IPS-11a (cell line): ENCODE measurements around the gene SEMA5B.

Experiments
- H3K4me3 ChIP-seq: one replicate; pipeline ENCODE4 v1.5.1; 2013; ENCODE audit warnings: low read depth, low read length, control low read depth

The SEMA5B gene

DNA sequence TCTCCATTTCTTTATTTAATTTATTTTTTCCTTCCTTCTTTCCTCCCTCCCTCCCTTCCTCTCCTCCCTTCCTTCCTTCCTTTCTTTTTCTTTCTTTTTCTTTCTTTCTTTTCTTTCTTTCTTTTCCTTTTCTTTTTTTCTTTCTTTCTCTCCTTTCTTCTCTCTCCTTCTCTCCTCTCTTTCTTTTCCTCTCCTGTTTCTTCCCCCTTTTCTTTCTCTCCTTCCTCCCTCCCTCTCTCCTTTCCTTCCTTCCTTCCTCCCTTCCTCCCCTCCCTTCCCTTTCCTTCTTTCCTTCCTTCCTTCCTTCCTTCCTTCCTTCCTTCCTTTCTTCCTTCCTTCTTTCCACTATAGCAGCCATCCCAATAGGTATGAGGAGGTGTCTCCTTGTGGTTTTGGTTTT is 32.5 kb upstream of the SEMA5B start:
- no peak overlapping the region for H3K4me3 ChIP-seq

DNA sequence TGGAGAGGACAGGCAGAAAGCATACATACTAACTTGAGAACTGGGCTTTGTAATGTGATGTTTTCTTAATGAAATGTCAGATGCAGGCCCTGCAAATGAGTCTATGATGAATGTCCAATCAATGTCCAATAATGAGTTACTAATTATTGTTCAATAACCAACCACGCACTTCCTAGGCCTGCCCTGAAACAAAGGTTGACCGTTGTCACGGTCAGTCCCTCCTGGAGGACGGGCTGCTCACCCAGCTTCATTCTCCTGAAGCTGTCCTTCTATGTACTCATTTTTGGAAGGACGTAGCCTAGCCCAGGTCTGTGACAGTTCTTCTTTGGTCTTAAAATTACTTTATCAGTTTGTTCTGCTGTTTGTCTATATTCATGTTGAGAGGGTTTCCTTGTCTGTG is 30.9 kb upstream of the SEMA5B start:
- no peak overlapping the region for H3K4me3 ChIP-seq

DNA sequence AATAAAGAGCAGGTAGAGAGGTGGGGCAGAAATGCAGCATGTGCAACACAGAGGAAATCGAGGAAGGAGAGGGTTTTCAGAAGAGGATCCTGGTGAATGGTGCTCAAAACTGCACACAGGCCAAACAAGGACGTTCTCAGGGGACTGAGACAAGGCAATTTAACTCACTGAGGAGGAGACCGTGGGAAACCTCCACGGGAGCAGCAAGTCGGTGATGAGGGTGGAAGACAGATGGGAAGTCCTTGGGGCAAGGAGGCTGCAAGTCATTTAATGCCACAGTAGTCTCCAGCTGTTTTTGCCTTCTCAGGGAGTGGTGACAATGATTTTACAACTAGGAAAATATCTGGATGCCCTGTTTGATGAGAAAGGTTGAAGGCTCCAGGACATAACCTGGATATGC is 27.8 kb upstream of the SEMA5B start:
- H3K4me3 ChIP-seq = no peak overlapping the region

DNA sequence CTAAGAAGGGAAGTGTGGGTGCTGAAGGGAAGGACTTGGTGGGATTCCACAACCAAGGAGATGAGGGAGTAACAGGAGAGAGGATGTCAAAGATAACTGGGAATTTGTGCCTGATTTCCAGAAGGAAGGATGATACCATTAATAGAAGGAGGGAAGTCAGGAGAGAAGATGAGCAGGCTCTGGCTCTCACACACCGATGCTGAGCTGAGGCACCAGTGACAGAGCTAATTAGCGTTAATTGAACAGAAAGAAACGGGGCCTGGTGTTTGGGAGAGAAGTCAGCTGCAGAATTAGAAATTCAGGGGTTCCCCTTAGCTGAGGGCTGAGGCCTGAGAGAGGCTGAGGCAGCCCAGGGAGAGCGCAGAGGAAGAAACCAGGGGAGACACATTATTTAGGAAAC is 27.4 kb upstream of the SEMA5B start:
- no peak overlapping the region for H3K4me3 ChIP-seq

DNA sequence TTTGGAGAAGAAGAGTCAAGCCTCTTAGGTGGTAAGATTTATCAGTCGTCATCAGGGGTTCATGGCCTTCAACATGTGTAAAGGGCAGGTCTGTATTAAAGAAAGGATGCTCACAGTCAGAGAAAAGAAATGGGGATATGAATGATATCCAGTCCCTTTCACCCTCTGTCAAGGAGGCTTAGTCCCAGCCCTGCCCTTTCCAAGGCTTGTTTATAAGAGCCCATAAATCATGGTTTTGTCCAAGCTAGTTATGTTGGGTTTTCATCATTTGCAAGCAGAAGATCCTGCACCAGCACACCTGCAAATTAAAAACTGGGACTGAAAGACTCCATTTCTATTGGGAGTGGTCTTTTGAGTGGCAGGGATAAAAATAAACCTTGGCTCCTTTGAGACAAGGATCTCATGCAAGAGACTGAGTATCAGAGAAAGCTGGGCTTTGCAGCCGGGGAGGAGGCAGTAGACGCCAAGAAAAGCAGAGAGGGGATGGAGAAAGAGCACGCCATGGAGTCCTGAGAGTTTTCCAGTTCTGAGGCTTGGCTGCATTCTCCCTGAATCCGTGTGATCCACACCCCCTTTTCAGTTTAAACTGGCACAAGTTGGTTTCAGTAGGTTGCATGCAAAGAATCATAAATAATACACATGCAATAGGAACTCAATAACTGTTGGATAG is 26.7 kb upstream of the SEMA5B start:
- no peak overlapping the region for H3K4me3 ChIP-seq

DNA sequence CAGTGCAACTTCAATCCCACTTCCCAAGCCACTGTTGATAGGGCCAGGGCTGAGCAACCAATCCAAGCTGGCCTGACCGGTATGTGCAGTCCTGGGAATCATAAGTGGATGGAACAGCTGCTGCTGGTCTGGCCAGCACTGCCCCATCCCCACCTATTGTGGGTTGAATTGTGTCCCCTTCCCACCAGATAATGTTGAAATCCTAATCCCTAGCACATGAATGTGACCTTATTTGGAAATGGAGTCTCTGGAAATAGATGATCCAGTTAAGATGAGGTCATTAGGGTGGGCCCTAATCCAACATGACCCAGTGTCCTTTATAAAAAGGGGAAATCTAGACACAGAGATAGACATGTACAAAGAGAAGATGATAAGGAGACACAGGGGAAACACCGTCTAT is 25.5 kb upstream of the SEMA5B start:
- H3K4me3 ChIP-seq = no peak overlapping the region

DNA sequence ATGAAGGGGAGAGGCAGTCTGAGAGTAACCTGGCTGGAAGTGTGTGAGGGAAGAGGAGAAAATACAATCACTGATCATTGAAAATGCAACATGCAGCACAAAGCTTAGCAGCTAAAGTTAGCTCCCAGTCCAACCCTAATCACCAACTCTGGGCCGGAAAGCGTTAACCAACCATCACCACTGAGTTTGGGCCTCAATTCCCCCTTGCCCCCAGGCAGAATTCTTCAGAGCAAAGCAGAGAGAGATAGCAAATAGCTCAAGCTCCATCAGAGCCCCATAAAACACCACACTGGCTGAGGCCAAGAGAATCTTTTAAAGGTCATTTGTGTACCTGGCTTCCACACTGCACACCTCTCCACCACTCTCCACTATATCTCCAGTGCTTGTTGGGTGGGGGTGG is 23.1 kb upstream of the SEMA5B start:
- no peak overlapping the region for H3K4me3 ChIP-seq

DNA sequence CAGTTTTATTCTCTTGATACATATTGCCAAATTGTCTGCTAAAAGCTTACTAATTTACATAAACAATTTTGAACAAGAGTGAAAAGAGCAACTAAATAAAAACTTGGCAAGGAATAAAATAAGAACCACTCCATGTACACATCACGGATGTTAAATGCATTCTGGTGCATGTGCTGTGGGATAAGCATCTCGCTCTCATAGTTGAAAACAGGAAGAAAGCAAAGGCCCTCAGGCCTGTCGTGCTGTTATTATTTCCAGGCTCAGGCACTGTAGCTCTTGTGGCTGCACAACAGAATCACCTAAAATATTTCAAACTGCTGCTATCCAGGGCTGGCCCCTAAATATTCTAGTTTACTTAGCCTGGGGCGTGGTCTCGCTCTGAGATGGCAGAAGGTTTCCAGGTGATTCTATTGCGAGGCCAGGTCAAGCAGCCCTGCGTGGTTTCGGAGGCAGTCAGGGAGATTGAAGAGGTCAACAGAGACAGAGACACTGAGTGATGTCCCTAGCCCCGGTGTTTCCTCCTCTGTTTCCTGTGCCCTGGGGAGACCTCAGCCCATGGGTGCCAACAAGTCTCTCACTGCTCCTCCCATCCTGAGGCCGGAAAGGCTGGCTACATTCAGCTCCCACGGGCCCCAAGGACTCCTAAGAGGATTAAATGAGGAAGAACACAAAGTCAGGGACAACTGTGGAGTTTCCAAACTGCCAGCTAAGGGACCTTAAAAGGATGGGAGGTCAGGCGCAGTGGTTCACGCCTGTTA is 21.1 kb upstream of the SEMA5B start:
- H3K4me3 ChIP-seq = no peak overlapping the region

DNA sequence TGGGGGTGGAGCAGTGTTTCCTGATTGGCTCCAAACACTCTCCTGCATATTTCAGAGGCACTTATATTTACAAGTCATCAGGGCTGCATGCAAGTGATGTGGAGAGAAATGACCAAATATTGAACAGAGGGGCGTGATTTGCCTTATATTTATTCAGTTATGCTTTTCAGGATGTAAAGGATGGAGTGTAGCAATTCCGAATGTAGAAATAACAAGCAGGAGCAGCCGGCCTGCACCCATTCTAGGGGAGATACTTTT is 19.4 kb upstream of the SEMA5B start:
- H3K4me3 ChIP-seq = no peak overlapping the region

DNA sequence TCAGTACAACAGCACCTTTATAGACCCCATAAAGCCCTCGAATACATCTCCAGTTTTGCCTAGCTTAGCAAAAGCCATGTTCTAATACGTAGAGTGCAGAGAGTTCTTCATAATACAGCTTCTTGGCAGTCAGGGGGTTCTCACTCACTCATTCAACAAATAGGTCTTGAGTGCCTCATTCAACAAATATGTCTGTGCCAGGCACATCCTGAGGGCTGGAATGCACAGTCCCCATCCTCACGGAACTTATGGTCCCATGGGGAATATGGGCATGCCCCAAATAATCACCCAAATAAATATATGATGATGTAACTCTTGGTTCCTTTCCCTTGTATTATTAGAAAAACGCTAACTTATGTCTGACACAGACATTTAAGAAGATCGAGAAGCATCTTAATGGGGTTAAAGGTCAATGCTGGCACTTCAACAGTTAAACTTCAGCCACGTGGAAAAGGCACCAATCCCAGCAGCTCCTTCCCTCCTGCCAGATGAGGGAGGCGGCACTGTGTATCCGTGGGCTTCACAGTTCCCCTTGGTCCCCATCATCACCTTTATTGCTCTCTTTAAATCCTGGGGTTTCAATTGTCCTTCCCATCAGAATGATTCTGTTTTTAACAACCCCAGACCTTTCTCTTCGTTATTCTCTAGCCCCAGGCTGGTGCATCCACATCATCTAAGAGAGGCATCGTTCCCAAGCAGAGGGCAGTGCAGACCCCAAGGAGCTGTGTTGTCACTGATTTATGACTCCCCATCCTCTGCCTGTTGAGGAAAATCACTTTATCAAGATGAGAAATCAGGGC is 18.9 kb upstream of the SEMA5B start:
- H3K4me3 ChIP-seq = no peak overlapping the region

DNA sequence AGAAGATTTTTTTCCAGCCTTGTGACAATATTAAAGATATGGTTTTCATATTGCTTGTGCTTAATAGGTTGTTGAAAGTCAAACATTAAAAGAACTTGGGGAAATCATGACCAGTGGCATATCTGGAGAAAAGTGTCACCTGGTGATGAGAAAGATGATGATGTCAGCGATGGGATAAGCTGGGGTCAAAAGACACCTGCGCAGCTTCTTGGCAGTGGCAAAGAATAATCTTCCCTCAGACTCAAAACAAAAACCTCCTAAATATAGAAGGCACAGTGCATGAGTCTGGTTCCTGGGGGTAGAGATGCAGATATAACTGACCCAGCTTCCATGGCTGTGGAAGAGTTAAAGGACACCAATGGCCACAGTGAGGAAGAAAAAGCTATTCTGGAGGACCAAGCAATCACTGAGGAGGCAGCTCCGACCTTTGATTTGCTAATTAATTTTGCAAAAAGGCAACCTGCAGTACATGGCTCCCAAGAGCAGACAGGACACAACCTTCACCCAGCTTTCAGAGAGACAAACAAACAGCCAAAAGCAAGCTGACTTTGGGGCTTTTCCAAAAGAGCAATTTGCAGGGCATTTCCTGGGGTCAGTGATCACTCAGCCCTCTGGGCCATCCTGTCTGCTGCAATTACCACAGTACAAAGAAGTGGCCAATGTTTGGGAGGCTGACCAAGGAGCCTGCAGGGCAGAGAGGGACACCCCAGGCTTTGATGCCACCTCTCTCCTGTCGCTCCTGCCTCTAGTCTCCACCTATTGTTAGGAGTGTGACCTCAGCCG is 17.6 kb upstream of the SEMA5B start:
- no peak overlapping the region for H3K4me3 ChIP-seq

DNA sequence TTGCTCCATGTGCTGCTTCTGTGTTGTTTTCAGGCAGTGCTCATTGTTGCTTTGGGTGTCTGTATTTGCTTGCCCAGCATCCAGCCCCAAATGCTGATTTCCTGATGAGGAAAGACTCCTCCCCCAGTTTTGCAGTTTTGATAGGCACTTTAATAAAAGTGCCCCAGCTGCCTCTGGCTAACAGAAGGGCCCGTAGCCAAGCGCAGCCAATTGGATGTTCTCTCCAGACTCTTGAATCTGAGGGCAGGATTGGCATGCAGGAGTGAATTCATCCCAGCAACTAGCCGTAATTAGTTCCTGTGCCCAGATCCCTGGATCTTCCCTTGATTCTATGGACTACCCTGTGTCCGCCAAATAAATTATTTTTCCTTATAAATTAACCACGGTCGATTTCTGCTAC is 14.8 kb upstream of the SEMA5B start:
- H3K4me3 ChIP-seq = no peak overlapping the region

DNA sequence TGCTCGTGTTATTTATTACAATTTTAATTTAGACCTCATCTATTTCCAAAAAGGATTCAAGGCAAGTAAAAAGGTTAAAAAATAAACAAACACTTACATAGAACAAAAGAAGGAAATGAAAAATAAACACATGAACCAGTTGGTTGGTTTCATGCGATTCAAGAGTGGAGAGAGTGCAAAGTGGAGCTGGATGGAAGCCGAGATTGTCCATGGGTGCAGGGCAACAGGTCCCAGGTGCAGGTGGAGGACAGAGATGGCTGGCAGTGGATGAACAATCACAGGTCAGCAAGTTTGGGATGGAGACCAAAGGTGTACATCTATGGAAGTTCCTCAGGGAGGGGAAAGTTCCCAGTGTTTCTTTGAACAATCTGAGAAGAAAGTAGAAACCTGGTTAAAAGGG is 11.6 kb upstream of the SEMA5B start:
- no peak overlapping the region for H3K4me3 ChIP-seq

DNA sequence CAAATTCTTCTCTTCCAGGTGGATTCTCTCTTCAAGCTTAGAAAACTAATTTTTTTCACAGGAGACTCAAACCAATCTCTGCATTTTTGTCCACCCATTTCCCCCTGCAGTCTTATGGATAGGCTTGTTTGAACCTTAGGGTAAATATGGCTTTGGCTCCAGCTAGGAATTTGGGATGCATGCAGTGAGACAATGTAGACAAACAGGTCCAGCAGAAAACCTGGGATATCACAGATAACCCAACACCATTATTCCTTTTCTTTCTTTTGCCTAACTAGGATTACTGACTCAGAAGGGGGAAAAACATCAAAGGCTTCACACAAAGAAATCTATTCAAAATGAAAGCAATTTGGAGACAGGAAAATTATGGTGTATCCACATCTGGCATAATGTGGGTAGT is 11.2 kb upstream of the SEMA5B start:
- no peak overlapping the region for H3K4me3 ChIP-seq

DNA sequence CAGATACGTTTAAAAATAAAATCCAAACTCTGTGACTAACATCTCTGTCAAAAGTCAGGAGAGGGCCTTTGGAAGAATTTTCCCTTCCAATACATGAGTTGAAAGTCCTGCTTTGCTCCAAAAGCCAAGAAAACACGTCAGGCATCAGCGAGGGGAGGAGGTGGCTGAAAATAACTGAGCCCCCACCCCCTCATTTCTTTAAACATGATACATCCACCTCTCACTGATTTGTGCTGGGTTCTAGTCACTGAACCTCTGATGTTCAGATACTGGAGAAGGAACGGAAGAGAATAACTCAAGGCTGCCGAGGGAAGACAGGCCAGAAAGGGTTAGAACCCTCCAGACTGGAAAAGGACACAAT is 9.4 kb upstream of the SEMA5B start:
- no peak overlapping the region for H3K4me3 ChIP-seq

DNA sequence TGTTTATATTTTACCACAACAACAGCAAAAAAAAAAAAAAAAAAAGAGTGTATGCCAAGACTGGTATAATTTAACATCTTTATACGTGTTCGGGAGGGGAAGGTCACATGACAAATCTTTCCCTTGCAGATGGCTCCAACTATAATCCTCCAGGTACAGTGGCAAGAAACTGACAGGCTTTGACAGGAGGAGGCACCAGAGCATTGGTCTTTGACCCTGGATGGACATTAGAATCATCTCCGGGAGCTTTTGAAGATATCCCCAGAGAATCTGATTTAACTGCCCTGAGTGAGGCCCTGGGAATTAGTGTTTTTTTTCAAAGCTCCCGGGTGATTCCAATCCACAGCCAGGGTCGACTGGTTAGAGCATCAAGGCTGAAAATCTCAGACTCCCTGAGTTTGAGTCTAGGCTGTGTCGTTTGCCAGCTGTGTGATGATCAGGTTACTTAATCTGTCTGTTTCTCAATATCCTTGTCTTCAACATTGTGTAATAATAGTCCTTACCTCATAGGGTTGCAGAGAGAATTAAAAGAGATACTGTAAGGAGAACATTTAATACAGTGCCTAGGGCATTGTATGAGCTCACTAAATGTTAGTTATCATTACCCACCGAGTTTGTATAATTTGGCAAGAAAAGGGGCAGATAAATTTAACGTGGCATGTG is 8.9 kb upstream of the SEMA5B start:
- H3K4me3 ChIP-seq = no peak overlapping the region

DNA sequence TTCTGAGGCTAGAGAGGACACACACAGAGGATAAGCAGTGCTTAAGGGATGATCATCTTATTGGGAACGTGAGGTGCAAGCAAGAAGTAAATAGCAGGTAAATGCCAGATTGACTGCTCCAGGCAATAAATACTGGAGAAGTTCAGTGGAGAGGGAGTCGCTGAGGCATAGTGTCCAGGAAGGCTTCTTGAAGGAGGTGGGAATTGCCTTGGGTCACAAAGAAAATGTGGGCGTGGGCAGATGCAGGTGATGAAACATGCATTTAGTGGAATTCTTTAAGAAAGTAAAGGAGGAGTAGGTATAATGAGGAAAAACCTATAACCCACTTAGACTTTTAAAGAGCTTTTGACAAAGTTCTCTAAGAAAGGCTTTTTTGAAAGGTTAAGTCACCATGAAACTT is 7.4 kb upstream of the SEMA5B start:
- no peak overlapping the region for H3K4me3 ChIP-seq

DNA sequence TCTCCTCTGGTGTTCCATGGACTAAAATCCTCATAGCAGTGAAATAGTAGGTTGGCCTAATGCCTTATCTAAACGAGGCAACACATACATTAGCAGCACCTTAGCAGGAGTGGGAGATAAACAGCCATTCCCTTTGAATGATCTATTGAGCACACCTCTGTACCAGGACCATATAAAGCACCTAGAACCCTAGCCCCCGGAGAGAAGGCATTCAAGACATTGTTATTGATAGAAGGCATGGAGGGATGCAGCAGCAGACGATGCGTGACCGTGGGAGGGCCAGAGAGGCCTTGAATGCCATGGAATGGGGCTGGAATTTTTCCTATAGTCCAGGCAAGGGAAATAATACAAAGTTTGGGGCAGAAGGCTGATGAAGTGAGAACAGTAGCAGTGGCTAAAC is 6.6 kb upstream of the SEMA5B start:
- H3K4me3 ChIP-seq = no peak overlapping the region

DNA sequence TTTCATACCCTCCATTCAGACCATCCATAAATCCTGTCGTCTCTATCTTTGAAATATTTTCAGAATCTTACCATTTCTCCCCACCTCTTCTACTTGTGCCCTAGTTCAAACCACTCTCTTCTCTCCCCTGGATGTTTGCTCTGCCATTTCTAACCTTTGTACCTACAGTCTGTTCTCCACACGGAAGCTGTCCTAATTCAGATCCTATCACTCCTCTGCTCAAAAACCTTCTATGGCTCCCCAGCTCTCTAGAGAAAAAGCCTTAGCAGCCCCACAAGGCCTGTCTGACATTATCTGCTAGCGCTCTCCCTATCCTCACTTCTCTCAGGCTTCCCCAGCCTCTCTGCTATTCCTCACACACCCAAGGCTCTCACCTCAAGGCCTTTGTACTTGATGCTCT is 4.5 kb upstream of the SEMA5B start:
- no peak overlapping the region for H3K4me3 ChIP-seq

DNA sequence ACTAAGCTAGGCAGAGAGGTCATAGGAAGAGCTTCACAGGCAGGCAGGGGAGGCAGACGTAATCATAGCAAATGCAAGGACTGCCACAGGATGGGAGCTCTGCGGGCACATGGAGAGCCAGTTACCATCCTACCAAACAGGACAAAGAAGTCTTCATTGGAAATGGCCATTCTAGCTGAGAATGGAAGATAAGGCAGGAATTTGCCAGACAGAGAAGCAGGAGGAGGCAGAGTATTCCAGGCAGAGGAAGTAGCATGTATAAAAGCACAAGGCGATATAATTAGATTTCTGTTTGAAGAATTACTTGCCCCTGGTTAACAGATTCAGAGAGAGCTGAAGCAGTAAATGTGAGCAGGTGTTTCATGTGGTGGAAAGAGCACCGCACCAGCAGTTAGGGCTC is 3.5 kb upstream of the SEMA5B start:
- H3K4me3 ChIP-seq = no peak overlapping the region

DNA sequence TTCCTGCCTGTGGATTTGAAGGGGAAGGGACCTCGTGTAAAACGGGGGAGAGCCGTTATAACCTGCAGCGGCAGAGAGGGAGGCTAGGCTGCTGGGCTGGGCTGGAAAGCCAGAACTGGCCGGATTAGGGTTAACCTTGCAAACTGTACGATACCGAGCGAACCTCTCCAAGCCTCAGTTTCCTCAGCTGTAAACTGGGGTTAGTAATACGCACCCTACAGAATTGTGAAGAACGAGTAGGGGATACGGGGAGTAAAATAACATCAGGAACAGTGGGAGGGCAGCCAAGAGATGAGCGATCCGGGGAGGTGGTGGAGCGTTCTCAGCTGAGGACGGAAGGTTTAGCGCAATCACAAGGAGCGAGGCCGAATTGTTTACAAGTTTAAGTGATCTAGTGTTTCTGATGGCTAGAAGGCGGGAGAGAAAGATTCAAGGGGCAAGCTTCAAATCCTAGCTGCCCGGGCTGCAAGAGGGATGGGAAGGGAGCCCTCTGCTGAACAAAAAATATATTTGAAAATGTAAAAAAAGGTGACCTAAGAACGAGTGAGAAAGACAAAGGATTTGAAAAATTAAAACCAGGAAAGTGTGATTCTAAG is 768 bp upstream of the SEMA5B start:
- peak overlapping the region; percentile 74 for H3K4me3 ChIP-seq
